Measurements from ENCODE around the gene DGKZ. TPM values are rescaled to one million over a fixed set of nuclear protein-coding genes. Genes with fewer than 3 reads are reported as not detected.

Gene DGKZ
- total RNA-seq, 1 experiment from 2014 or later: 57.9 TPM

- Mint-ChIP-seq H3K4me1 (ENCODE audit: insufficient read depth, unreplicated experiment) (peaks cover 29% of the 10 kb centered on the region), H3K27ac (ENCODE audit: low read depth, unreplicated experiment) (no peak overlapping the region), H3K27me3 (ENCODE audit: insufficient read depth, unreplicated experiment) (no peaks in the 10 kb centered on the region), H3K36me3 (ENCODE audit: insufficient read depth, unreplicated experiment) (no peaks in the 10 kb centered on the region), H3K9me3 (ENCODE audit: unreplicated experiment) (no peaks in the 10 kb centered on the region), H3K4me3 (ENCODE audit: unreplicated experiment) (no peak overlapping the region)
- intact Hi-C loops (cut with micrococcal nuclease): no loop called here
- BruUV-seq (replicated peaks): no TSS peak
- POLR2A ChIA-PET: interaction anchor here (0.6 to 1.0 kb wide), 2 partner anchors 26 to 118 kb away, joined by 3 read pairs; no protein-coding TSS in a partner anchor
- TF ChIP-seq CTCF (IDR thresholded peaks at IDR 0.05; ENCODE audit: unreplicated experiment): no peak
- CTCF ChIA-PET: interaction anchor here (0.5 to 3.1 kb wide), 5 partner anchors 9 to 430 kb away, joined by 3 to 23 read pairs (median 3); no protein-coding TSS in a partner anchor
- DNase-seq (ENCODE audit: unreplicated experiment): no peak
Observed at GRCh38 chr11:46360878-46361277, 13.6 kb downstream of the DGKZ start.

- TF ChIP-seq CTCF (IDR thresholded peaks at IDR 0.05; ENCODE audit: unreplicated experiment): no peak
- no peaks in the 10 kb centered on the region for H3K36me3 Mint-ChIP-seq (ENCODE audit: insufficient read depth, unreplicated experiment)
- H3K9me3 Mint-ChIP-seq (ENCODE audit: unreplicated experiment): no peaks in the 10 kb centered on the region
- H3K4me3 Mint-ChIP-seq (ENCODE audit: unreplicated experiment): no peak overlapping the region
- CTCF ChIA-PET: interaction anchor here (0.6 to 3.1 kb wide), 5 partner anchors 10 to 58 kb away, joined by 3 to 23 read pairs (median 3); no protein-coding TSS in a partner anchor
- H3K27ac Mint-ChIP-seq (ENCODE audit: low read depth, unreplicated experiment): no peak overlapping the region
- intact Hi-C loops (cut with micrococcal nuclease): no loop called here
- no peaks in the 10 kb centered on the region for H3K27me3 Mint-ChIP-seq (ENCODE audit: insufficient read depth, unreplicated experiment)
- peaks cover 24% of the 10 kb centered on the region for H3K4me1 Mint-ChIP-seq (ENCODE audit: insufficient read depth, unreplicated experiment)
- POLR2A ChIA-PET: interaction anchor here (0.6 to 1.0 kb wide), 2 partner anchors 25 to 118 kb away, joined by 3 read pairs; no protein-coding TSS in a partner anchor
- BruUV-seq (replicated peaks): no TSS peak
- no peak for DNase-seq (ENCODE audit: unreplicated experiment)
Observed at GRCh38 chr11:46361283-46362155, 14.3 kb downstream of the DGKZ start.

- TF ChIP-seq CTCF (IDR thresholded peaks at IDR 0.05; ENCODE audit: unreplicated experiment): no peak
- no peak for DNase-seq (ENCODE audit: unreplicated experiment)
- ChIA-PET CTCF (interaction anchor here (0.6 to 3.1 kb wide), 5 partner anchors 11 to 1218 kb away, joined by 3 to 23 read pairs (median 3); no protein-coding TSS in a partner anchor), POLR2A (no interaction called here)
- intact Hi-C loops (cut with micrococcal nuclease): no loop called here
- no peaks in the 10 kb centered on the region for H3K9me3 Mint-ChIP-seq (ENCODE audit: unreplicated experiment)
- H3K4me3 Mint-ChIP-seq (ENCODE audit: unreplicated experiment): no peak overlapping the region
- H3K4me1 Mint-ChIP-seq (ENCODE audit: insufficient read depth, unreplicated experiment): peaks cover 16% of the 10 kb centered on the region
- no peaks in the 10 kb centered on the region for H3K27me3 Mint-ChIP-seq (ENCODE audit: insufficient read depth, unreplicated experiment)
- peak overlapping the region; percentile 93 for H3K27ac Mint-ChIP-seq (ENCODE audit: low read depth, unreplicated experiment)
- BruUV-seq (replicated peaks): no TSS peak
- H3K36me3 Mint-ChIP-seq (ENCODE audit: insufficient read depth, unreplicated experiment): no peaks in the 10 kb centered on the region
Observed at GRCh38 chr11:46362156-46363030, 15.1 kb downstream of the DGKZ start.

GRCh38 chr11:46363031-46363407 is 15.8 kb downstream of the DGKZ start:
- no TSS peak for BruUV-seq (replicated peaks)
- H3K4me1 Mint-ChIP-seq (ENCODE audit: insufficient read depth, unreplicated experiment): peaks cover 10% of the 10 kb centered on the region
- intact Hi-C loops (cut with micrococcal nuclease): no loop called here
- peaks cover under 1% of the 10 kb centered on the region for H3K36me3 Mint-ChIP-seq (ENCODE audit: insufficient read depth, unreplicated experiment)
- H3K27ac Mint-ChIP-seq (ENCODE audit: low read depth, unreplicated experiment): peak overlapping the region; percentile 93
- POLR2A ChIA-PET: no interaction called here
- no peak for DNase-seq (ENCODE audit: unreplicated experiment)
- CTCF ChIA-PET: interaction anchor here (0.8 to 1.9 kb wide), 2 partner anchors 9 to 26 kb away, joined by 3 to 6 read pairs; no protein-coding TSS in a partner anchor
- no peaks in the 10 kb centered on the region for H3K9me3 Mint-ChIP-seq (ENCODE audit: unreplicated experiment)
- no peak overlapping the region for H3K4me3 Mint-ChIP-seq (ENCODE audit: unreplicated experiment)
- H3K27me3 Mint-ChIP-seq (ENCODE audit: insufficient read depth, unreplicated experiment): no peaks in the 10 kb centered on the region
- TF ChIP-seq CTCF (IDR thresholded peaks at IDR 0.05; ENCODE audit: unreplicated experiment): no peak

Measured in MCF 10A (cell line).